Stomach smooth muscle (tissue), 2 donors: Measurements from ENCODE around the gene IFFO2.
A peak's percentile ranks its signal among the peaks of the same experiment; 100 is the strongest.
"Not testable (repeated sequence)": the region's sequence is repeated elsewhere in the genome, so short reads cannot be mapped to it uniquely, and the experiment has no call there.

Source experiments
- H3K27ac ChIP-seq: one replicate; pipeline ENCODE4 v1.7.0; 2013; ENCODE audit warnings: mild to moderate bottlenecking, low read length, inconsistent platforms
- H3K27me3 ChIP-seq, 2 donors: one replicate each; pipeline ENCODE4 v1.7.0; 2013; ENCODE audit warnings: low read length in 2 of 2; ENCODE audit not compliant: insufficient read depth in 2 of 2, control insufficient read depth in 1 of 2
- H3K36me3 ChIP-seq, 2 donors: one replicate each; pipeline ENCODE4 v1.7.0; 2013; ENCODE audit warnings: low read length in 2 of 2; ENCODE audit not compliant: control insufficient read depth in 2 of 2, insufficient read depth in 2 of 2
- H3K4me1 ChIP-seq: one replicate; pipeline ENCODE4 v1.7.0; 2013; ENCODE audit warnings: low read length; ENCODE audit not compliant: control insufficient read depth, insufficient read depth
- H3K4me3 ChIP-seq, 2 donors: one replicate each; pipeline ENCODE4 v1.7.0; 2013; ENCODE audit warnings: low read length in 2 of 2
- H3K9ac ChIP-seq, 2 donors: one replicate each; pipeline ENCODE4 v1.7.0; 2013; ENCODE audit warnings: low read length in 2 of 2, mild to moderate bottlenecking in 1 of 2
- H3K9me3 ChIP-seq, 2 donors: one replicate each; pipeline ENCODE4 v1.7.0; 2013; ENCODE audit warnings: low read length in 2 of 2; ENCODE audit not compliant: control insufficient read depth in 2 of 2
- donor health status: healthy.
- donor health status: Pancreatic carcinoma.

The IFFO2 gene

DNA sequence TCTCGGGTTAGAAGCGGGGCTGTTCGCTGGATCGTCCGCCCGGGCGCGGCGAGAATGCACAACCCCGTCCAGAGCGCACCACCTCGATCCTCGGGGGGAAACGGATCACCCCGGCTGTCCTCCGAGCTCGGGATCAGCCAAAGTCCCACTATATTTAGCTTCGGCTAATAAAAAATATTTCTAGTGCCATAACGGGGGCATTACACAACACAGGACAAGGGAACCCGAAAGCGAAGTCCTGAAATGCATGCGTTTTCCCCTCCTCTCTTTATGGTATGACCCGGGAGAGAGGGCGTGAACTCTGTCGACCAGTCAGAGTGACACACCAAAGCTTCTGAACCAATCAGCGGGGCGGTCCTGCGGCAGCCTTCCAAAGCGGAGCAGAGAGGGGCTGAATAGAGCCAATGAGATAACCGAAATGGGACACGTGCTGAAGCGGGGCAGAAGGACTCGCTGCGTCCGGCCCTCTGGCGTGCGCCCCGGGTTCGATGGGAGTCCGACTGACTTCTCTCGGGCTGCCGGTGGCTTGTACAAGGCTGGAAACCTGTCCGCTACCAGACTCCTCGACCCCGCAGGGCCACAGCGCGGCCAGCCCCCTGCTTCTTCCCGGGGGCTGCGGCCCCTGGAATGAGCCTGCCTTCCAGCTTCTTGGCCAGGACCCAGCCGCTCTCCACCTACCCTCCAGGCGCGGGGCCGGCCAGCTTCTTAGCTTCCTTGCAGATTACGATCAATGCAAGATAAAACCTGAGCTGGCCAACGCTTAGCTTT is 53.8 kb downstream of the IFFO2 start, which contains the start of gene ALDH4A1:
TSS of gene ALDH4A1 (minus strand) at position 33 of the 768 bp plus-strand sequence. CDS start at position 1, 32 bp downstream.
- Histone ChIP-seq H3K9ac (peak within 1 kb of the TSS; percentile 73 to 91), H3K36me3 (peaks cover 2 to 6% of the 10 kb centered on the region in 2 donors), H3K9me3 (no peaks in the 10 kb centered on the region), H3K4me3 (peak within 1 kb of the TSS; percentile 83 to 85), H3K4me1 (peaks cover 31% of the 10 kb centered on the region), H3K27me3 (no peaks in the 10 kb centered on the region), H3K27ac (peak within 1 kb of the TSS; percentile 93)

DNA sequence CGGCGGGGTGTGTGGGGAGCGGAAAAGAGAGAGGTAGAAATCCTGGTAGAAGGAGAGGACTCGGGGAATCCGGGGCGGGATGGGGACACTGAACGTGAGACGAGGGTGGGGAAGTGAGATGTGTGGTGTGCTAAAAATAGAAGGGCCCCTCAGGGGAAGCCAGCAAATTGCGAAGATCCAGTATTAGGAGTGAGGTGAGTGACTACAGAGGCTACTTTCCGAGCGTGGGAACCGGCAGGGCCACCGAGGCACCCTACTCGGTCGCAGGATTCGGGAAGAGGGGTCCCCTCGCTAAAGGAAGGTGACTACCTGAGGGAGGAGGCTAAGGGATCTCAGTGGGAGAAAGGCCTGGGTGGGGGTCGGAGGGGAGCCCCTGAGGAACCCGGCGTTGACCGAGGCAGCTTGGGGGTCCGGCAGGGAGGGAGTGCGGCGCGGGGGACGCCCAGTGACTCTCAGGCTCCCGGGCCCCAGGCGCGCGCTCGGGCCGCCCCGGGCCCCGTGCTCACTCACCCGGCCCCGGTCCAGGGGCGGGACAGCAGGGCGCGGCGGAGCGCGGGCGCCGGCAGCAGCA is 54.4 kb downstream of the IFFO2 start:
- Histone ChIP-seq H3K27me3 (no peaks in the 10 kb centered on the region), H3K9me3 (no peaks in the 10 kb centered on the region), H3K36me3 (peaks cover 6 to 7% of the 10 kb centered on the region in 2 donors), H3K4me3 (peak overlapping the region; percentile 83 to 85), H3K27ac (peak overlapping the region; percentile 93), H3K4me1 (peaks cover 24% of the 10 kb centered on the region), H3K9ac (peak overlapping the region; percentile 73 to 91)

DNA sequence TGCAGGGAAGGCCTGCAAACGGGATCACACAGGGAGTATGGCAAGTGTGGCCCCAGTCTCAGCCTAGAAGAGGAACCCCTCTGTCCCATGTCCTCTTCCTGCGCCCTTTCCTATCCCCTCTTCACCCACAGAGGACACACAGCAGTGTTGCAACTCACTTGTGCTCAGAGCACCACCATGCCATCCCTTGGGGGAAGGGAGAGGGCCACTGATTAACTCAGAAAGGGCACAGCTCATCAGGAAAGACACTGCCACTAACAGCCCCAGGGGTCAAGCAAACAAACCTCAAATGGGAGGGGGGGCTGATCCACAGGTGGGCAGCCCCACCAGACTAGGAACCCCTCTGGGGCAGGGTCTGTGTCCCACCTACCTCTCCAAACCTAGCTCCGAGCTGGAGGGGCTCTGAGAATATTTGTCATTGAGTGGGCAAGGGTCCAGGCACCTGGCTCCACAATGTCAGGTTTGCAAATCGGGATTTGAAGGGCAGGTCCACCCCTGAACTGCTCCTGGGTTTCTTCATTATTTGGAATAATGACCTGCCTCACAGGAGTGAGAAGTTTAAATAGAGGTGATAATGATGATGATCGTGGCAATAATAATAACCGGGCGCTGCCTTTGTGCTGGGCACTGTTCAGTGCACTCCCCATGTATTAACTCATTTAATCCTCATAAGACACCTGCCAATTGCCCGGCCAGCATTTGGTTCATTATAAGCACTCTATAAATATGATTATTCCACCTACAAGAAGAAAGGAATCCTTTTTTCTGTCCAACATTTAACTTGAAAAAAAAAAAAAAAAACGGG is 55.1 kb downstream of the IFFO2 start:
- Histone ChIP-seq H3K27ac (no peak overlapping the region), H3K9me3 (no peaks in the 10 kb centered on the region), H3K27me3 (no peaks in the 10 kb centered on the region), H3K4me3 (peak overlapping the region; percentile 83 to 85), H3K4me1 (peaks cover 22% of the 10 kb centered on the region), H3K9ac (peak overlapping the region; percentile 5 to 73), H3K36me3 (peaks cover 6% of the 10 kb centered on the region in 2 donors)

- Histone ChIP-seq H3K27ac (no peak overlapping the region), H3K4me1 (peaks cover 22% of the 10 kb centered on the region), H3K27me3 (no peaks in the 10 kb centered on the region), H3K4me3 (no peak overlapping the region), H3K9ac (no peak overlapping the region), H3K9me3 (no peaks in the 10 kb centered on the region), H3K36me3 (peaks cover under 1 to 5% of the 10 kb centered on the region in 2 donors)
Measured at GRCh38 chr1:18900303-18900841, 56.1 kb downstream of the IFFO2 start.

DNA sequence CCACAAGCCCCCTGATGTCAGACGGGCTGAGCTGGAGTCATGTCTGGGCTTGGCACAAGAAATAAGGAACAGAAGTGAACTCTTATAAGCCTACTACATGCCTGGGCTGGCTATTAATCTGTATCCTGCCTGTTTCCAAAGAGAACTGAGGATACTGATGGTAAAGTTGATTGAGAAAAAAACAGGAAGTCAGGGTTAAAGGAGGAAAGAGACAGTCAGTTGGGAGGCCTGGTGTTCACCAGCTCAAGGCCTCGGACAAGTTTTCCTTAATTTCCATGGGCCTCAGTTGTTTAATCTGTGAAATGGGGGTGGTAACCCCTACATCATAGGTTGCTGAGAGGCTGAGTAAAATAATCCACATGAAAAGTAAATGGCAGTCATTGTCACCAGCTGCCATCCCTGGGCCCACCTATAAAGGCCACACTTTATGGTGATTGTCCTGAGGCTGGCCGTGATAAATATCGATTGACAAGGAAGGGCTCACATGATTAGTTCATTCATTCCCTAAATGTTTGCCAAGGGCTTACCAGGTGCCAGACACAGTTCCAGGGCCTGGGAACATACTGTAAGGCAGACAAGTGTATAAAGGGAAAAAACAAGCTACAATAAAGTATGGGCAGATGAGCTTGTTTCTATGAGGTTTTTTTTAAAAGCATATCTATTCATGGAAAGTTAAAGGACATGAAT is 57.0 kb downstream of the IFFO2 start:
- H3K27ac ChIP-seq: no peak overlapping the region
- H3K9me3 ChIP-seq: no peaks in the 10 kb centered on the region
- no peaks in the 10 kb centered on the region for H3K27me3 ChIP-seq
- no peak overlapping the region for H3K9ac ChIP-seq
- H3K4me3 ChIP-seq: no peak overlapping the region
- H3K36me3 ChIP-seq: peaks cover 0 to 5% of the 10 kb centered on the region in 2 donors
- H3K4me1 ChIP-seq: peaks cover 22% of the 10 kb centered on the region

DNA sequence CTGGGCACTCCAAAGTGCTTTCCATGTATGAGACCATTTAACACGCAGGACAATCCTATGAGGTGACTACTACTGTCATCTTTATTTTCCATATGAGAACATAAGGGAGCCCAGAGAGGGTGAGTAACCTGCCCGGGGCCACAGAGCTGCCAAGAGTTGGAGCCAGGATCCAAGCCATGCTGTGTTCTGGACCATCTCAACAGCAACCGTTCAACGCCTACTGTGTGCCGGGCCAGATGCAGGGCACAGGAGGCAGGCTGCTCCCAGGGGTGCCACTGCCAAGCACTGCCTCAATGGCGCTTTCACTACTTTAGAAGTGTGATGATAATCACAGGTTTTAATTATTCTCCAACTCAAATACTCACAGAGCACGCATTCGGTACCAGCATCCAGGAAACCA is 57.9 kb downstream of the IFFO2 start:
- H3K4me3 ChIP-seq: no peak overlapping the region
- no peaks in the 10 kb centered on the region for H3K9me3 ChIP-seq
- peaks cover 0 to 5% of the 10 kb centered on the region in 2 donors for H3K36me3 ChIP-seq
- H3K9ac ChIP-seq: no peak overlapping the region
- H3K27me3 ChIP-seq: no peaks in the 10 kb centered on the region
- peaks cover 22% of the 10 kb centered on the region for H3K4me1 ChIP-seq
- H3K27ac ChIP-seq: no peak overlapping the region

GRCh38 chr1:18895317-18895716 is 61.2 kb downstream of the IFFO2 start:
- no peak overlapping the region for H3K9ac ChIP-seq
- peaks cover 0 to 5% of the 10 kb centered on the region in 2 donors for H3K36me3 ChIP-seq
- no peak overlapping the region for H3K4me3 ChIP-seq
- H3K27me3 ChIP-seq: no peaks in the 10 kb centered on the region
- peaks cover 6% of the 10 kb centered on the region for H3K4me1 ChIP-seq
- H3K27ac ChIP-seq: no peak overlapping the region
- no peaks in the 10 kb centered on the region for H3K9me3 ChIP-seq

- Histone ChIP-seq H3K27me3 (no peaks in the 10 kb centered on the region), H3K36me3 (peaks cover 0 to 7% of the 10 kb centered on the region in 2 donors), H3K27ac (no peak overlapping the region), H3K4me3 (no peak overlapping the region), H3K9me3 (no peaks in the 10 kb centered on the region), H3K9ac (no peak overlapping the region), H3K4me1 (peaks cover 6% of the 10 kb centered on the region)
Measured at GRCh38 chr1:18893120-18893519, 63.4 kb downstream of the IFFO2 start.

- H3K27ac ChIP-seq, H3K27me3 ChIP-seq, H3K9me3 ChIP-seq, H3K36me3 ChIP-seq, H3K4me1 ChIP-seq, H3K4me3 ChIP-seq, H3K9ac ChIP-seq: not testable (repeated sequence)
Measured at GRCh38 chr1:18891858-18892257, 64.6 kb downstream of the IFFO2 start.

DNA sequence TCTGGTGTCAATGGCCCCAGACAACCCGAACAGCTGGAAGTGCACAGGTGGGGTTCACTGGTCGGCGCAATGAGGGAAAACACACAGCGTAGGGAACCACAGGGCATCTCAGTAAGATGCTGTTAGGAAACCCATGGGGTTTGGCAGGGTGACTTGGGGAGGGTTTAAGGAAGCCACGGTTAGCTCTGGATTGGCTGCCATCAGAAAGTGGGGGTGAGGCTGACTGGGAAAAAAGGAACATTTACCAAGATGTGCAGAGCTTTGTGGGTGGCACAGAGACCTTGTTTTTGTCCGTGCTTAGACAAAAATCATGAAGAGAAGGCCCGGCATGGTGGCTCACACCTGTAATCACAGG is 65.1 kb downstream of the IFFO2 start:
- no peaks in the 10 kb centered on the region for H3K9me3 ChIP-seq

More for the DNA sequence above, 65.1 kb downstream of the IFFO2 start:
- Histone ChIP-seq H3K27ac (no peak overlapping the region), H3K36me3 (peaks cover 0 to 2% of the 10 kb centered on the region in 2 donors), H3K27me3 (no peaks in the 10 kb centered on the region), H3K4me1 (peaks cover 6% of the 10 kb centered on the region), H3K9ac (no peak overlapping the region), H3K4me3 (no peak overlapping the region)
